ENCODE data around the gene SETD9. TPM values are rescaled to one million over a fixed set of nuclear protein-coding genes. Genes with fewer than 3 reads are reported as not detected.

SETD9 gene
- total RNA-seq, 4 donors from 2014 or later = 7.0 to 29.1 (median 13.9) TPM

DNA sequence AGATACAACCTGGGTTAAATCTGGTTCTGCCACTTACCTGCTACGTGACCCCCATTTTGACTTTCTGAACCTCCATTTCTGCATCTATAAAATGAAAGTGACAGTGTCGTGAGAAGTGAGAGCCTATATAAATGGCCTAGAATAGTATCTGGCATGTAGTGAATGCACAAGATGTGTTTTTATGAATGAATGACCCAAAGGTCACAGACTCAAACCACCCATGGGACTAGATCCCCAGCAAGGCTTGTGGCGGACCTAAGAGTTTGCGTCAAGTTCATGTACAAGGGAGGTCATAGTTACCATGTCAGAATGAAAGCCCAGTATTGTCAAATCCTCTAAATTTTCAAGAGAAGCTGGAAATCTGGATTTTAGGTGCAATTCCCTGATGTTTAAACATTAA lies 11.2 kb upstream of the SETD9 start:
- TF ChIP-seq, protein P1, sequence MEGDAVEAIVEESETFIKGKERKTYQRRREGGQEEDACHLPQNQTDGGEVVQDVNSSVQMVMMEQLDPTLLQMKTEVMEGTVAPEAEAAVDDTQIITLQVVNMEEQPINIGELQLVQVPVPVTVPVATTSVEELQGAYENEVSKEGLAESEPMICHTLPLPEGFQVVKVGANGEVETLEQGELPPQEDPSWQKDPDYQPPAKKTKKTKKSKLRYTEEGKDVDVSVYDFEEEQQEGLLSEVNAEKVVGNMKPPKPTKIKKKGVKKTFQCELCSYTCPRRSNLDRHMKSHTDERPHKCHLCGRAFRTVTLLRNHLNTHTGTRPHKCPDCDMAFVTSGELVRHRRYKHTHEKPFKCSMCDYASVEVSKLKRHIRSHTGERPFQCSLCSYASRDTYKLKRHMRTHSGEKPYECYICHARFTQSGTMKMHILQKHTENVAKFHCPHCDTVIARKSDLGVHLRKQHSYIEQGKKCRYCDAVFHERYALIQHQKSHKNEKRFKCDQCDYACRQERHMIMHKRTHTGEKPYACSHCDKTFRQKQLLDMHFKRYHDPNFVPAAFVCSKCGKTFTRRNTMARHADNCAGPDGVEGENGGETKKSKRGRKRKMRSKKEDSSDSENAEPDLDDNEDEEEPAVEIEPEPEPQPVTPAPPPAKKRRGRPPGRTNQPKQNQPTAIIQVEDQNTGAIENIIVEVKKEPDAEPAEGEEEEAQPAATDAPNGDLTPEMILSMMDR (IDR thresholded peaks at IDR 0.05 in 4 of 5, conservative IDR thresholded peaks at IDR 0.05 in 1 of 5) = no peak
- TF ChIP-seq POLR2A (IDR thresholded peaks at IDR 0.05) = no peak

DNA sequence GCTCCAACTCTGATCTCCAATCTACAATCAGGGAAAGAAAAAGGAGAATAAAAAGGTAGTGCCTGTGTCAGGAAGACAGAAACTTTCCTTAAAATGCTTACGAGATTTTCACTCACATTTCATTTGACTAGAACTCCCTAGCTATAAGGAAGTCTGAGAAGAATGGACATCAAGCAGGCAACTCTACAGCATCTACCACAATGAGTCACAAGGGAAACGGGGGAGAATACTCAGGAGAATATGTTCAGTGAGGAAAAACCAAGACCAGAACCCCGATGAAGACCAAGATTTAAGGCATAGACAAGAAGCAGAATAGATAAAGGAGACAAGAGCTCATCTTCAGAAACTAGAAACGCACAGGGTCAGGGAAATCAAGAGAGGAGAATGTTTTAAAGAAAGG lies 9.0 kb upstream of the SETD9 start:
- H3K9me3 ChIP-seq = no peaks in the 10 kb centered on the region
- intact Hi-C loops (cut with DNase I; ENCODE audit: low total_unique reads) = loop anchor here (5.0 kb wide), 1 partner anchor 372 kb away; no protein-coding TSS in a partner anchor
- H3K4me3 ChIP-seq = no peak overlapping the region
- H3K27ac ChIP-seq = no peak overlapping the region
- H3K36me3 ChIP-seq = peaks cover 0 to under 1% of the 10 kb centered on the region in 2 donors
- in situ Hi-C loops (cut with MboI; ENCODE audit: low sequenced_read_pairs in 4 of 4) = loop anchor here (5.0 to 25.0 kb wide), 4 partner anchors 317 to 1562 kb away; partner anchors contain the start of gene PLK2 (in 1 of the 4)
- ATAC-seq = no peak
- no peaks in the 10 kb centered on the region for H3K27me3 ChIP-seq
- H3K4me1 ChIP-seq = no peaks in the 10 kb centered on the region
- TF ChIP-seq, protein P1 (IDR thresholded peaks at IDR 0.05 in 4 of 5, conservative IDR thresholded peaks at IDR 0.05 in 1 of 5) = no peak
- no peak for TF ChIP-seq POLR2A (IDR thresholded peaks at IDR 0.05)
- DNase-seq = no peak

More for the DNA sequence above, 11.2 kb upstream of the SETD9 start:
- Histone ChIP-seq H3K4me3 (no peak overlapping the region), H3K27me3 (no peaks in the 10 kb centered on the region), H3K36me3 (peaks cover 0 to 18% of the 10 kb centered on the region in 2 donors), H3K9me3 (no peaks in the 10 kb centered on the region), H3K27ac (no peak overlapping the region), H3K4me1 (no peaks in the 10 kb centered on the region)
- in situ Hi-C loops (cut with MboI; ENCODE audit: low sequenced_read_pairs in 4 of 4) = loop anchor here in 1 of 4 donors (10.0 kb wide), 1 partner anchor 327 kb away; no protein-coding TSS in a partner anchor
- intact Hi-C loops (cut with DNase I; ENCODE audit: low total_unique reads) = no loop called here
- no peak for ATAC-seq
- no peak for DNase-seq

DNA sequence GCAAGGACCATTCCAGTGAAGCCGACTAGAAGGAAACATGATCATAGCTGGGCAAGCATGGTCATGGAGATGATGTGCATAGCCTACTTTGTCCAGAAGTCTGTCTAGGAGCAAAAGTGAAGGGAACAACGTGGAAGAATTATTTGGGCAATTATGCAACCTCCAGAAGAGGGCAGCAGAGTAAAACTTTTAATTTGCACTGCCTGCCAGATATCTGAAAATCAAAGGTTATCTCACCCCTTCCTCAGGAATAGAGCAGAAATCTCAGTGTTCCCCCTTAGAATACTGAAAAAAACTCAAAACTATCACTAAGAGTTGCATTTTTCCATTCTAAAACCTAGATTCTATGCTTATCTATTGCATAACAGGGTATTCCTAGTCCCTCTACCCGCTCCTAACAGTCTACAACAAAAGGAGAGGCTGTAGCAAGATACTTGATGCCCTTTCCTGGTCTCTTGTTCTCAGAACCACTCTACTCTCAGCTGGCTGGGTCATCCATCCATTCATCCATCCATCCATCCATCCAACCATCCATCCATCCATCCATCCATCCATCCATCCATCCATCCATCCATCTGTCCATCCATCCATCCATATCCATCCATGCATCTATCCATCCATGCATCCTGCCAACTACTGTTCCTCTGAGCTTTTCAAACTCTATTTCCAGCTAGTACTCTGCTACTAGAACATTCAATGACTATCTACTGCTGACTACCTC lies 8.4 kb upstream of the SETD9 start:
- no peak overlapping the region for H3K27ac ChIP-seq
- H3K4me1 ChIP-seq = no peaks in the 10 kb centered on the region
- H3K4me3 ChIP-seq = no peak overlapping the region
- no peak for TF ChIP-seq POLR2A (IDR thresholded peaks at IDR 0.05)
- TF ChIP-seq, protein P1 (IDR thresholded peaks at IDR 0.05 in 4 of 5, conservative IDR thresholded peaks at IDR 0.05 in 1 of 5) = peak; percentile 50 to 73 (median 66)
- DNase-seq (no peak), ATAC-seq (peak; percentile 58 to 84)
- H3K36me3 ChIP-seq = no peaks in the 10 kb centered on the region
- intact Hi-C loops (cut with DNase I; ENCODE audit: low total_unique reads) = loop anchor here (1.0 to 5.0 kb wide), 2 partner anchors 320 to 371 kb away; no protein-coding TSS in a partner anchor
- no peaks in the 10 kb centered on the region for H3K27me3 ChIP-seq
- in situ Hi-C loops (cut with MboI; ENCODE audit: low sequenced_read_pairs in 4 of 4) = loop anchor here (5.0 to 25.0 kb wide), 4 partner anchors 316 to 1561 kb away; partner anchors contain the start of gene PLK2 (in 1 of the 4)
- no peaks in the 10 kb centered on the region for H3K9me3 ChIP-seq

DNA sequence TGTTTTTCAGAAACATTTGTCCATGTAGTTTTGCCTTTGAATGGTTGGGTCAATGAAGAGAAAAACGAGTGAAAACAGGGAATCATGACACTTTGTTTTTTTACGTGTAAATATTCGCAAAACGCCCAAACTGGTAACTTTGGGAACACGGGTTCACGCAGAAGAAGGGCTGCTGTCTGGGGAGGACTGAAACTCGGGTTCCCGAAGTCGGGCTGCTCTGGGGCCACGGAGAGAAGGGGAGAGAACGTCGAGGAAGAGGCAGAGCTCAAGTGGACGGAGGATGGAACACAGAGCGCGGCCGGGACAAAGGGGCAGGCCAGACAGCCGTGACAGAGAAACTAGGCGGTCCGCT lies 478 bp upstream of the SETD9 start:
- peaks cover 5 to 10% of the 10 kb centered on the region in 2 donors for H3K4me1 ChIP-seq
- intact Hi-C loops (cut with DNase I; ENCODE audit: low total_unique reads) = loop anchor here (1.0 to 5.0 kb wide), 3 partner anchors 92 to 1553 kb away; partner anchors contain the start of genes MAP3K1 and PLK2
- peak overlapping the region; percentile 86 to 96 (median 90) for H3K27ac ChIP-seq
- peak in 1 of 2 donors; percentile 22 for DNase-seq
- peak overlapping the region; percentile 67 to 96 (median 80) for H3K4me3 ChIP-seq
- H3K36me3 ChIP-seq = no peaks in the 10 kb centered on the region
- no peaks in the 10 kb centered on the region for H3K27me3 ChIP-seq
- in situ Hi-C loops (cut with MboI; ENCODE audit: low sequenced_read_pairs in 4 of 4) = loop anchor here in 2 of 4 donors (10.0 to 25.0 kb wide), 2 partner anchors 316 to 1553 kb away; partner anchors contain the start of gene PLK2 (in 1 of the 2)
- no peaks in the 10 kb centered on the region for H3K9me3 ChIP-seq
- TF ChIP-seq, protein P1 (IDR thresholded peaks at IDR 0.05 in 4 of 5, conservative IDR thresholded peaks at IDR 0.05 in 1 of 5) = no peak
- no peak for TF ChIP-seq POLR2A (IDR thresholded peaks at IDR 0.05)
- peak; percentile 49 to 60 for ATAC-seq

All from gastrocnemius medialis (tissue), 4 donors.